ENCODE data around the gene B9D1.

B9D1 gene

DNA sequence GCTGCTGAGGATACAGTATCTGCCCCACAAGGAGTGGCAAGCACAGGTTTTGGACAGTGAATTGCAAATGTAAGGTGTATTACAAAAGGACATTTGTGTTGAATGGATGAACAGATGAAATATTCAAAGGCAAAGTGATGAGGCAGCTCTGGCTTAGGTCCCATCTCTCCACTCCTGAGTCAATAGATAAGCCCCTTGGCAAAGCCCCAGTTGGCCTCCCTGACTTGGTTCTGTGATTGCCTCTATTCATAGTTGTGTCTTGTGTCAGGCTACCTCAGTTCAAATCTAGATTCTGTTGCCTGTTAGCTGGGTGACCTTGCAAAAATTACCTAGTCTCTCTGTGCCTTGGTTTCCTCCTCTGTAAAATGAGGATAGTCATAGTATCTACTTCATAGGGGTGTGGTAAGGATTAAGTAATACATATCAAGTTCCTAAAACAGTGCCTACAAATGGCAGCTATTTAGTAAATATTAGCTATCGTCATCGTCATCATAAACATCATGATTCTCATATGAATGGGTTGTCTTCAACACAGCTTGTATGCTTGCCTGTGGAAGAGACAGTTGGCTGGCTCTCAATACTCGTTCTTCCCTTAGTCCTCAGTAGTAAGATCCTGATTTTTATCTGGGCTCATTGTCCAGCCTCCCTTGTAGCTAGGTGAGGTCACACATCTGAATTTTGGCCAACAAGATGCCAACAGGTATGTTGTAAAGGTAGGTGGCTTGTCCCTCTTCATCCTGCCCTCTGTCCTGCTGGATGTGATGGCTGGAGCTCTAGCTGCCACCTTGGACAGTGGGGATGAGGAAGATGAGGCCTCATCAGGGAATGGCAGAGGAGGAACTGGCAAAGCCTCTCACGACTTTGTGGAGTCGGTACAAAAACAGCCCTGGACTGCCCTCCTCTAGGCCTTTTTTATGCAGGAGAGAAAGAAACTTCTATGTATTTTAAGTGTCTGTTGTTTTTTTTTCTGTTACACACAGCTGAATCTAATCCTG is 26.6 kb upstream of the B9D1 start:
- no peak for DNase-seq

DNA sequence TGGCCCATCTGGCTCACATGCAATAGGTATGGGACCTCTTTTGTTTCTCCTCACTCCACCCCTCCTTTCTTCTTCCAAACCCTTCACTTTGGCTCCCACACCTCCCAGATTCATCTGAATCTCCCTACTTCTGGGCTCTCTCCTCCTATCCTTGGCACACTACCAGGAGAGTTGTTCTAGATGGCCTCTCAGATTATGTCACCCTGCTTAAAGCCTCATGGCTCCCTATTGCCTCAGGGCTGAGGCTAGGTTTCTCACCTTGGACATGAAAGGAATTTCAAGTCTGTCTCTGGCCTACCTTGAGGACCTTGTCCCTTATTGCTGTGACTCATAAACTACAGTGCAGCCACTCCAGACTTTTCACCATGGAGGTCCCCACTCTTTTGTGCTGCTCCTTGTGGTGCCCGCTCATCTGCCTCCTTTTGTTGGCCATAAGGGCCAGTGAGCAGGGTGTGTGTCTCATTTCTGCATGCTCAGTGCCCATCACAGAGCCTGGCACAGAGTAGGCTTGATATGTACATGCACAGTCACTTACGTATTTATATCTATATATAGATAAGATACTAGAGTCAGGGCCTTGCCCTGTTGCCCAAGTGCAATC is 25.5 kb upstream of the B9D1 start:
- no peak for DNase-seq

DNA sequence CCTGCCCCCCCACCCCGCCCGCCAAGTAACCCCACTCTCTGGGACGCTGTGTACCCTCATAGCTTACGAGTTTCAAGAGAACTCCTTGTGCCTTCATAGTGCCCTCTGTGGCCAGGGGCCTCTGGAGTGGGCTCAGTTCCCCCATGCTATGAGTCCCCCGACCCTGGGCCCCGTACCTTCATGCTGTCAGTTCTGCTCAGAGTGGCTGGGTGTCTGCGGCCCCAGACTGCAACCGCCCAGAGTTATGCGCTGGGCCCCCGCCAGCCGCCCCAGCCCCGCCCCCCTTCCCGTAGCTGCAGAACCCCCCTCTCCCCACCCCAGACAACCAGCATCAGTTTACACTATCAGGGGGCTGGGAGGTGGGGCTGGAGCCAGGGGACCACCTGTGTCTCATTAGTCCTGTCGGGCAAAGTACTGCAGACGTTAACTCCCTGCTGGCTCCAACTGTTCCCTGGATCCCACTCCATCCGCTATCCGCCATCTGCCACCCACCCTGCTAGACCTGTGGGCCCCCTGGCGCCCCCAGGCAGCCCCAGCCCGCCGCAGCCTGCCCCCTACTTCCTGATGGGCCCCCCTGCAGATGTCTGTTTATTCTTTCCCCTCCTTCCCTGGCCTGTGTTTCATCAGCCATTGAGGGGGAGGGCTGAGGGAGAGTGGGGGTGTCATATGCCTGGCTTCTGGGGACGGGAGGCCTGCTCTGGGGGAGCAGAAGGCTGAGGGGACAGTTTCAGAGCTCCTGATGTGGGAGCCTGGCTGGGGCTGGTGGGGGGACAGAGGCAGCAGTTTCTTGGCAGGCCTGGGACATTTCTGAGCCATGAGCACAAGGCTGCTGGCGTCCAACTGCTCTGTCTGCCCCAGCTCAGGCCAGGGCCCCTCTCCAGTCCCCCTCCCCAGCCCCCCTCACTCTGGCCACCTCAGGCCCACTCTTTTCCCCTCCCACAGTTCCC is 24.7 kb upstream of the B9D1 start, which contains the start of gene MFAP4:
Gene MFAP4, minus strand, starts transcription at position 217 of the 947 bp plus-strand sequence. Its CDS starts 35 bp downstream, at position 182.
- DNase-seq: peak; percentile 96

DNA sequence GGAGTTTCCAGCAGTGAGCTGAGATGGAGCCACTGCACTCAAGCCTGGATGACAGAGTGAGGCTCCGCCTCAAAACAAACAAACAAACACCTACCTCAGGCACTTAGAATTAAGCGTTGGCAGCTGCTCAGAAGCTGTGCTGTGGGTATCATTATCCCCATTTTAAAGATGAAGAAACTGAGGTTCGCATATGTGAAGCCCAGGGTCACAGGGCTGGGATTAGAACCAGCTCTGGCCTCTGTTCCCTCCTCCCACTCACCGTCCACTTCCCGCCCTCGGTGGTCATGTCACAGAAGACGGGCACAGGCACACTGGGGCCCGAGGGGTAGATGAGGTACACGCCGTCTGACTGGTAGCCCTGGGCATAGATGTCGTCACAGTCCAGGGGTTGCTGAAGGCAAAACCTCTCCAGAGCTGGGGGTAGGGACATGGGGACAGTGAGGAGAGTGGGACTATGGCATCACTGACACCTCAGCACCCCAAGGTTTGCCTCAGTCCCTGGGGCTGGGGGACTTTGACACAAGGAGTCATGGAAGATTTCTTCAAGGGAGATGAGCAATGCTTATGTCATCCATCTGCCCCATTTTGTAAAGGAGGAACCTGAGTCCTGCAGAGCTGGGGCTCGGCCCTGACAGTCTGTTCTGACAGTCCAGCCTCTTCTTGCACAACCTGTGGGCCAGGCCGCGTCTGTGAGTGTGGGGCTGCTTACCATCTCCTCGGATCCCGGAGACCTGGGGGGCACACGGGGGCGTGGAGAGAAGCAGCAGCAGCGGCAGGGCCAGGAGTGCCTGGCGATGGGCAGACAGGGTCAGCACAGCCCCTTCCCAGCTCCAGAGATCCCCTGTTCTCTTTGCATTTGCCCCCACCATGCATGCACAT is 23.8 kb upstream of the B9D1 start:
- DNase-seq: peak; percentile 66

DNA sequence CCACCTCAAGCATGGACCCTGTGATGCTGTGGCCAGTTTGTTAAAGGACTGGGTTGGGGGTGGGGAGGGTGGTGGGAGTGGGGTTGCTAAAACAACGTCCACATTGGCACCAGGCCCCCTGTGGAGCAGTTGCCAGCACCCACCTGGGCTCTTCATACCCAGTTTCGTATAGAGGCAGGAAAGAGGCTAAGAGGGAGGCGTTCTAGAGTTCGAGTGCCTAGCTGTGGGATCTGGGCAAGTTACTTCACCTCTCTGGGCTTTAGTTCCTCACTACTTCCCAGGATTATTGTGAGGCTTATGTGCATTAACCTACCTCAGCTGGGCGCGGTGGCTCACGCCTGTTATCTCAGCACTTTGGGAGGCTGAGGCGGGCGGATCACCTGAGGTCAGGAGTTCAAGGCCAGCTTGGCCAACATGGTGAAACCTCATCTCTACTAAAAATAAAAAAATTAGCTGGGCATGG is 23.0 kb upstream of the B9D1 start:
- no peak for DNase-seq

DNA sequence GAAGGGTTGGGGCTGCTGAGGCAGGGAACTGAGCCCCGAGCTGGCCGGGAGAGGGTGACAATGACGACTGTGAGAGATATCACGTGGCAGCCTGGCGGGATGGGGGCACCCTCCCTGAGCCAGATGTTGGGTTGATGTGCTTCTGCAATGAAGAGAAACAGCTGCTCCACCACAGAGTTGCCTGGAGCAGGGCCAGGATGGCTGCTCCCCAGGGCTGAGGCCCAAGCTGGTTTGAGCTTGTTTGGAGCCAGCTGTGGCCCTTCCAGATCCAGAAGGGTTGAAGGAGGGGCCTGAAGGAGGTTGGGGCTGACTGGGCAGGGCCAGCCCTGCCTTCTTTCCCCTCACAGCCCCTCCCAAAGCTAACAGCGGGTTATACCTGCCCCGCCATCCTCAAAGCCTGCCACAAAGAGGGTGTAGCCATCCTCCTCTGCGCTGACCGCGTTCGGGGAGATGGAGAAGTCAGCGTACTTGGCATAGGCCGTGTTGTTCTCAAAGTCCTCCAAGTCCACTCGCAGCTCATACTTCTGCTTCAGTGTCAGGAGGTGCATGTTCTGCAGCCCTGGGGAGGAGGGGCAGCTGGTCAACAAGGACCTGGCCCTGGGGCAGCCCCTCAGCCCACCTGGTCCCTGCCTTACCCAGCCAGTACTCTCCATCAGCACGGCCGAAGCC is 22.3 kb upstream of the B9D1 start:
- DNase-seq: peak; percentile 95

DNA sequence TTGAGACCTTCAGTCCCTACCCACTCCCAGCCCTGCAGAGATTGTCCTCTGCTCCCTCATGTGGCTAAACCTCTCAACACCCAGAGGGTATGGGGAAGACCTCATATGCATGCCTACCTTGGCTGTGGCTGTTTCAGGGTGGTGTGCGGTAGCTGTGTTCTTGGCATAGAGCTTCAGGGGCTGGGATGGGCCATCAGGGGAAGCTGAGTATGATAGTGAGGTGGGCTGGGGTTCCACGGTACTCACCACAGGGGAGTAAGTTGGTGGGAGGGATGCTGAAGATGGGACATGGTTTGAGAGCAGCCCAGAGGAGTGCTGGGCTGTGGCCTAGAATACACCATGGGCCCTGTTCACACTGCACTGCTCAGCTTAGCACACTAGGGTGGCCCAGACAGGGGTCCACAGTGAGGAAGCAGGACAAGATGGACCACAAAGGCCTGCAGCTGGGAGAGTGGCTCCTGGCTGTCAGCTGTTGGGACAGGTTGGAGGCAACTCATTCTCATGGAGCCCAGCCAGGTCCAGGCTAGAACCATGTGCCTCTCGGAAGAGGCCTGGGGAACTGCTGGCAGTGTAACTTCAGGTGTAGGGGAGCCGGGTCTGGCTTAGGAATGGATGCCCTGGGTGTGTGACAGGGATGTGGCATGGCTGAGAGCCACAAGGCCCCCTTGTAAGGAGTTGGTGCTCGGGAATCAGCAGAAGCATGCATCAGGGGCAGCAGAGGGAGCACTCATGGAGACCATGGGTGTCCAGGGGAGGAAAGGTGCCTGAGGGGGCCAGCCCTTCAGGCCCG is 21.4 kb upstream of the B9D1 start:
- DNase-seq: peak; percentile 57

DNA sequence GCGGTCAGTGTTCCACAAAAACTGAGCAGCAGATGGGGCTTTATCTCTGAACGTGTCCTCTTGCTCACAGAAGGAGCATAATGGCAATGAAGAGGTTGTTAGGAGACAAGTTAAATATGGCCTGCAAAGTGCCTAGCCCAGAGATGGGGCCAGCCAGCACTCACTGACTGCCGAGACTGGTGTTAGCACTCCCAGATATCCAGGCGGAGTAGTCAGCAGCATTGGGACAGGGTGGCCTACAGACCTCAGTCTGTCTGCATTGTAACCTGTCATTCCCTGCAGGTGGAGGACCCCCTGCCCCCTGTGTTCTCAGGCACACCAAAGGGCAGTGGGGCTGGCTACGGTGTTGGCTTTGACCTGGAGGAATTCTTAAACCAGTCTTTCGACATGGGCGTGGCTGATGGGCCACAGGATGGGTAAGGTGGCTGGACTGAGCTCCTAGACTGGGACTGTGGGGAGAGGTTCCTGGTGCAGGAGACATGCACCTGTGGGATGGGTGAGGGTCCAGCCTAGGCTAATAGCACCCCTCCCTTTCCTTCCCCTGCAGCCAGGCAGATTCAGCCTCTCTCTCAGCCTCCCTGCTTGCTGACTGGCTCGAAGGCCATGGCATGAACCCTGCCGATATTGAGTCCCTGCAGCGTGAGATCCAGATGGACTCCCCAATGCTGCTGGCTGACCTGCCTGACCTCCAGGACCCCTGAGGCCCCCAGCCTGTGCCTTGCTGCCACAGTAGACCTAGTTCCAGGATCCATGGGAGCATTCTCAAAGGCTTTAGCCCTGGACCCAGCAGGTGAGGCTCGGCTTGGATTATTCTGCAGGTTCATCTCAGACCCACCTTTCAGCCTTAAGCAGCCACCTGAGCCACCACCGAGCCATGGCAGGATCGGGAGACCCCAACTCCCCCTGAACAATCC is 20.3 kb upstream of the B9D1 start:
- DNase-seq: peak; percentile 19

DNA sequence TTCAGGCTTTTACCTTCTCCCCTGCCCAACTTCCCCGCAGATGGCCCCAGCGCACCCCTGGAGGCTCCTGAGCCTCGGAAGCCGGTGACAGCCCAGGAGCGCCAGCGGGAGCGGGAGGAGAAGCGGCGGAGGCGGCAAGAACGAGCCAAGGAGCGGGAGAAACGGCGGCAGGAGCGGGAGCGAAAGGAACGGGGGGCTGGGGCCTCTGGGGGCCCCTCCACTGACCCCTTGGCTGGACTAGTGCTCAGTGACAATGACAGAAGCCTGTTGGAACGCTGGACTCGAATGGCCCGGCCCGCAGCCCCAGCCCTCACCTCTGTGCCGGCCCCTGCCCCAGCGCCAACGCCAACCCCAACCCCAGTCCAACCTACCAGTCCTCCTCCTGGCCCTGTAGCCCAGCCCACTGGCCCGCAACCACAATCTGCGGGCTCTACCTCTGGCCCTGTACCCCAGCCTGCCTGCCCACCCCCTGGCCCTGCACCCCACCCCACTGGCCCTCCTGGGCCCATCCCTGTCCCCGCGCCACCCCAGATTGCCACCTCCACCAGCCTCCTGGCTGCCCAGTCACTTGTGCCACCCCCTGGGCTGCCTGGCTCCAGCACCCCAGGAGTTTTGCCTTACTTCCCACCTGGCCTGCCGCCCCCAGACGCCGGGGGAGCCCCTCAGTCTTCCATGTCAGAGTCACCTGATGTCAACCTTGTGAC is 19.4 kb upstream of the B9D1 start:
- peak; percentile 24 for DNase-seq

DNA sequence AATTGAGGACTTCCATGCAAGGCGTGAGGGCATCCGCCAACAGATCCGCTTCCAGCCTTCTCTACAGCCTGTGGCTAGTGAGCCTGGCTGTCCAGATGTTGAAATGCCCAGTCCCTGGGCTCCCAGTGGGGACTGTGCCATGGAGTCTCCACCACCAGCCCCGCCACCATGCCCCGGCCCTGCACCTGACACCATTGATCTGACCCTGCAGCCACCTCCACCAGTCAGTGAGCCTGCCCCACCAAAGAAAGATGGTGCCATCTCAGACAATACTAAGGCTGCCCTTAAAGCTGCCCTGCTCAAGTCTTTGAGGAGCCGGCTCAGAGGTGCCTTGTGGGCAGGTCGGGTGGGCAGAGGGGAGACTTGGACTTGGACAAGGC is 18.8 kb upstream of the B9D1 start:
- peak; percentile 18 for DNase-seq

DNA sequence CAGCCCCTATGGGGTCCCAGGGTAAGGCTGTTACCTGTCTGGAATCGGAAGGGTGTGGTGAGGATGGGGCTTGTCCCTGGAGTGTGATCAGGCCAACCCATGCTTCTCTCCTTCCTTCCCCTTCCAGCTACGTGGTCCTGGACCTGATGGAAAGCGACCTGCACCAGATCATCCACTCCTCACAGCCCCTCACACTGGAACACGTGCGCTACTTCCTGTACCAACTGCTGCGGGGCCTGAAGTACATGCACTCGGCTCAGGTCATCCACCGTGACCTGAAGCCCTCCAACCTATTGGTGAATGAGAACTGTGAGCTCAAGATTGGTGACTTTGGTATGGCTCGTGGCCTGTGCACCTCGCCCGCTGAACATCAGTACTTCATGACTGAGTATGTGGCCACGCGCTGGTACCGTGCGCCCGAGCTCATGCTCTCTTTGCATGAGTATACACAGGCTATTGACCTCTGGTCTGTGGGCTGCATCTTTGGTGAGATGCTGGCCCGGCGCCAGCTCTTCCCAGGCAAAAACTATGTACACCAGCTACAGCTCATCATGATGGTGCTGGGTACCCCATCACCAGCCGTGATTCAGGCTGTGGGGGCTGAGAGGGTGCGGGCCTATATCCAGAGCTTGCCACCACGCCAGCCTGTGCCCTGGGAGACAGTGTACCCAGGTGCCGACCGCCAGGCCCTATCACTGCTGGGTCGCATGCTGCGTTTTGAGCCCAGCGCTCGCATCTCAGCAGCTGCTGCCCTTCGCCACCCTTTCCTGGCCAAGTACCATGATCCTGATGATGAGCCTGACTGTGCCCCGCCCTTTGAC is 18.2 kb upstream of the B9D1 start:
- peak; percentile 33 for DNase-seq

DNA sequence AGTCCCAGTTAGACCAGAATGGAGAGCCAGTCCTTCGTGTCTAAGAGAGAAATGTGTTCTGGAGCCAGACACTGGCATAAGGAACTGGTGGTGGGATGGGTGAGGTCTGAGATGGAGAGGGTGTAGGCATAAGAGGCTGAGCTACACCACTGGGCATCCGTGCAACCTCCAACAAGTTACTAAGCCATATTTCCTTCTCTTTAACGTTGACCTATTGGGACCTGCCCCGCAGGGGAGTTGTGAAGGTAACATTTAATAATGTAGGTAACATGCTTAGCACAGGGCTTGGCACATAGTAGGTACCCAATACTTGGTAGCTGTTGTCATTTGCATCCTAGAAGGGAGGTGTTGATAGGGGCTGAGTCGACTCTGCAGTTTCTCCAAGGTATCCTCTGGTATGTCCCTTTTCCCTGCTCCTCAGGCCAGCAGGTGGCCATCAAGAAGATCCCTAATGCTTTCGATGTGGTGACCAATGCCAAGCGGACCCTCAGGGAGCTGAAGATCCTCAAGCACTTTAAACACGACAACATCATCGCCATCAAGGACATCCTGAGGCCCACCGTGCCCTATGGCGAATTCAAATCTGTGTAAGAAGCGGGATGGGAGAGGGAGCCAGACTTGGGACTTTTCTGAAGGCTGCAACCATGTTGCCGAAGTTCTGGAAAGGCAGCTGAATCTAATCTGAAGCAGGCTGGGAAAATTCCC is 17.0 kb upstream of the B9D1 start:
- peak; percentile 18 for DNase-seq

DNA sequence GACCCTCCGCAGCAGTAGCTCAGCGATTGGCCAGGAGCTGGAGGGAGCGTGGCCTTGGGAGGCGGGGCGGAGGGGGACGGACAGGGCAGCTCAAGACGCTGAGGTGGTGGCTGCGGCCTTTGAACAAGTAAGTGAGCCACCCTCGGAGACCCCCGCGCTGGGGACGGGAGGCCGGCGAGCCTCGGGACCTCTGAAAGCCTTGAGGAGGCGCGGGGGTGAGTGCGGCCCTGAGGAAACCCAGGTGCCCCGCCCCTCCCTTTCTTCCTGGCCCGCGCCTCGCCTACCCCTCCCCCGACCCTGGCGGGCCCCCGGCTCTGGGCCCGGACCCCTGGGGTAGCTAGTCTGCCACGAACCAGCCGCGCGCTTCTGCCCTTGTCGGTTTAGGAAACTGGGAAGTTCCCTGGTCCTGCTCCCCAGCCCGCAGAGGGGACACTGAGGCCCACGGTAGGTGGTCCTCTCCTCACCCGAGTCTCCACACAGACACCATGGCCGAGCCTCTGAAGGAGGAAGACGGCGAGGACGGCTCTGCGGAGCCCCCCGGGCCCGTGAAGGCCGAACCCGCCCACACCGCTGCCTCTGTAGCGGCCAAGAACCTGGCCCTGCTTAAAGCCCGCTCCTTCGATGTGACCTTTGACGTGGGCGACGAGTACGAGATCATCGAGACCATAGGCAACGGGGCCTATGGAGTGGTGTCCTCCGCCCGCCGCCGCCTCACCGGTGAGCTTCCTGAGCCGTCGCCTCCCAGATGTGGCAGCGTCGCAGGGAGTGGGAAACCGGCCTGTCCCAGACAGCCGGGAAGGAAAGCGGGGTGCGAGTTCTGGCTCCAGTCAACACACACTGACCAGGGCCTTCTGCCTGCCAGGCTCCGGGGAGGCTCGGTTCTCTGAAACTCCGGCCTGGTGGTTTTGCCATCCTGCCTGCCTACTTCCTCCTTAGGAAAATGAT is 16.2 kb upstream of the B9D1 start, which contains the start of gene MAPK7:
Gene MAPK7, plus strand, starts transcription at position 83 of the 945 bp plus-strand sequence. Its CDS starts 403 bp downstream, at position 486.
- peak; percentile 38 for DNase-seq

DNA sequence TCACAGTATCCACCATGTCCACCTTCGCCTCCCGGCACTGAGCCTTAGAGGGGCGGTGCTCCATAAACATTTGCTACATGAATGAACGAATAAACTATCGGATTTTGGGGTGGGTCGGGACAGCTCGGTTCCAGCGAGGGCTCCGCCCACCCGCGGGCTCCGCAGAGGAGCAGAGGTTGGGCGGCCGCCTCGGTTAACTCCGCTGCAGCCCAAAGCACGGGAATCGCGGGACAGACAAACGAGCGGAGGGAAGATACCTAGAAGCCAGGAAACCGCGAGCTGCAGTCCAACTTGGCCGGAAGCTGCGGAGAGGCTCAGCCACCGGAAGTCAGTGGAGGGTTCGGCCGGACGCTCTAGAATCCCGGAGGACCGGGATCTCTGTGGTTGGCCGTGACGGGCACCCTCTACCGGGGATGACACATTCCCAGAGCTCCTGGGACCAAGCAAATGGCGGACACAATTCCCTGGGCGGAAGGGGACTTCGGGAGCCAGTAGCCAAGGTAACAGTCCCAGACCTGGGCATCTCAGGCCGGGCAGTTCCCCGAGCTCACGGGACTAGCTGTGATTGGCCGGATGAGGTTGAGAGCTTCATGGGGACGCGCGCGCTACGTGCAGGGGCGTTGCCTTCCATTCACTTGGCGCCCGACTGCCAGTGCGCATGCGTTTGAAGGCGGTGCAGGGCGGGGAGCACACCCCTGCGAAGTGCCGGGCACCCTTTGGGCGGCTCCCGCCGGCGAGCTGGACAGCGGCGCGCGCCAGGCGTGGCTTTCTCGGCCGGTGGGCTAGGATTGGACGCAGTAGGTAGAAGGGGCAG is 15.3 kb upstream of the B9D1 start:
- peak; percentile 100 for DNase-seq

DNA sequence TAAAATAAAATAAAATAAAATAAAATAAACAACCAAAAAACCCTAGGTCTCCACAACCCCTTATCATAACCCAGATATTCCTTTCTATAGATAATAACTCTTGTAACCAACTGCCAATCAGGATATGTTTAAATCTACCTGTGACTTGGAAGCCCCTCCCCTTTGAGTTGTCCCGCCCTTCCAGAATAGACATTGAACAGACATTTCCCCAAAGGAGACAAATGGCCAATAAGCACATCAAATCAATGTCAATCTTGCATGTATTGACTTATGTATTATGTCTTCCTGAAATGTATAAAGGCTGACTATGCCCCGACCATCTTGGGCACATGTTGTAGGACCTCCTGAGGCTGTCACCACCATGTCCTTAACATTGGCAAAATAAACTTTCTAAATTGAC is 14.3 kb upstream of the B9D1 start:
- no peak for DNase-seq
